GM12874 (cell line): Measurements from ENCODE around the gene GNG7.
A peak's percentile ranks its signal among the peaks of the same experiment; 100 is the strongest.

Experiments used
- CTCF ChIP-seq: IDR thresholded peaks from 2 replicates; pipeline ENCODE4 v1.5.1; 2011; ENCODE audit warnings: low read depth, mild to moderate bottlenecking, control low read depth, low read length, moderate library complexity; ENCODE audit not compliant: insufficient read depth

GNG7 gene

GRCh38 chr19:2675892-2676291 lies 26.6 kb downstream of the GNG7 start:
- no peak for TF ChIP-seq CTCF

- TF ChIP-seq CTCF: no peak
Observed at GRCh38 chr19:2670217-2670616, 32.3 kb downstream of the GNG7 start.

GRCh38 chr19:2668175-2668763 lies 34.2 kb downstream of the GNG7 start:
- TF ChIP-seq CTCF: no peak

- TF ChIP-seq CTCF: no peak
Observed at GRCh38 chr19:2666344-2666994, 36.0 kb downstream of the GNG7 start.

- TF ChIP-seq CTCF: no peak
Observed at GRCh38 chr19:2665103-2665502, 37.4 kb downstream of the GNG7 start.

- peak; percentile 42; the same call in 1 of the 2 replicates for TF ChIP-seq CTCF
Observed at GRCh38 chr19:2663920-2664571, 38.4 kb downstream of the GNG7 start.

- 0 out of 2 replicates have a peak, but pooled peaks have one; percentile 27 for TF ChIP-seq CTCF
Observed at GRCh38 chr19:2661615-2662014, 40.9 kb downstream of the GNG7 start.
